ENCODE measurements around the gene LILRB5. TPM values are rescaled to one million over a fixed set of nuclear protein-coding genes. Genes with fewer than 3 reads are reported as not detected.

LILRB5 gene
- not detected in 2 replicates for total RNA-seq (ENCODE audit: low replicate concordance)

DNA sequence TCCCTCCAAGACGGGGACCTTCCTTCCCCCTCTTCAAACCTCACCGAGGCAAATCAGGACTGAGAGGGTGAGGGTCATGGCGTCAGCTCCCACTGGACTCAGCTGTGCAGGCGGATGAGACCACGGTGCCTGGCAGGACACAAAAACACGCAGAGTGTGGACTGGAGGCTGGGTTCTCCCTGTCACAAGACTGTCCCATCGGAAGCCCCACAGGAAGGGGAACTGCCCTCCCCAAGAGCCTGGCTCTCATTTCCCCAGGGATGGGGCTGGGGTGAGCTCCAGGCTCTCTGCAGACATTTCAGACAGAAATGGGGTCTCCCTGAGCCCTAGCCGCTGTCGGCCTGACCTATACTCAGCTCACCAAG lies at the start of gene LILRB5:
Gene LILRB5, minus strand, starts transcription at position 158 of the 365 bp plus-strand sequence. Its CDS starts 80 bp downstream, at position 78.
- TF ChIP-seq, protein P1, sequence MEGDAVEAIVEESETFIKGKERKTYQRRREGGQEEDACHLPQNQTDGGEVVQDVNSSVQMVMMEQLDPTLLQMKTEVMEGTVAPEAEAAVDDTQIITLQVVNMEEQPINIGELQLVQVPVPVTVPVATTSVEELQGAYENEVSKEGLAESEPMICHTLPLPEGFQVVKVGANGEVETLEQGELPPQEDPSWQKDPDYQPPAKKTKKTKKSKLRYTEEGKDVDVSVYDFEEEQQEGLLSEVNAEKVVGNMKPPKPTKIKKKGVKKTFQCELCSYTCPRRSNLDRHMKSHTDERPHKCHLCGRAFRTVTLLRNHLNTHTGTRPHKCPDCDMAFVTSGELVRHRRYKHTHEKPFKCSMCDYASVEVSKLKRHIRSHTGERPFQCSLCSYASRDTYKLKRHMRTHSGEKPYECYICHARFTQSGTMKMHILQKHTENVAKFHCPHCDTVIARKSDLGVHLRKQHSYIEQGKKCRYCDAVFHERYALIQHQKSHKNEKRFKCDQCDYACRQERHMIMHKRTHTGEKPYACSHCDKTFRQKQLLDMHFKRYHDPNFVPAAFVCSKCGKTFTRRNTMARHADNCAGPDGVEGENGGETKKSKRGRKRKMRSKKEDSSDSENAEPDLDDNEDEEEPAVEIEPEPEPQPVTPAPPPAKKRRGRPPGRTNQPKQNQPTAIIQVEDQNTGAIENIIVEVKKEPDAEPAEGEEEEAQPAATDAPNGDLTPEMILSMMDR (IDR thresholded peaks at IDR 0.05; ENCODE audit: insufficient read depth, low read length) = no peak
- no peak within 1 kb of the TSS for H3K4me3 ChIP-seq (ENCODE audit: low read depth, low read length)
- no peak for DNase-seq (ENCODE audit: low read depth)

DNA sequence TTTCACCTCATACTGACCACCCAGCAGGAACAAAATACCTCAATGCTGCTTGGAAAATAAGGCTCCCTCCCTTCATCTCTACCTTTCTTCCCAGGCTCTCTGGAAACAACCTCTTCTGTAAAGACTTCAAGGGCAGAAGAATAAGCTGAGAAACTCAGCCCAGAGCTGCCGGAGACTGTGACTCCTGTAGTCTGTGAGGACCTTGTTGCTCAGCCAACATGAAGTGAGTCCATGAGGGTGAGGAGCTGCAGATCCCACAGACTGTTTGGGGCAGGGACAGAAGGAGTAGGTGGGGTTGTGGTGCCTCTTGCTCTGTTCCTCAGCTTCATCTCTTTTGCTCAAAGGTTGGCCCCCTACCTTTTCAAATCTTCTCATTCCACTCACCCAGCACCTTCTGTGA lies 48.1 kb upstream of the LILRB5 start:
- TF ChIP-seq, protein P1 (IDR thresholded peaks at IDR 0.05; ENCODE audit: insufficient read depth, low read length) = no peak
- no peak for DNase-seq (ENCODE audit: low read depth)
- no peak overlapping the region for H3K4me3 ChIP-seq (ENCODE audit: low read depth, low read length)

DNA sequence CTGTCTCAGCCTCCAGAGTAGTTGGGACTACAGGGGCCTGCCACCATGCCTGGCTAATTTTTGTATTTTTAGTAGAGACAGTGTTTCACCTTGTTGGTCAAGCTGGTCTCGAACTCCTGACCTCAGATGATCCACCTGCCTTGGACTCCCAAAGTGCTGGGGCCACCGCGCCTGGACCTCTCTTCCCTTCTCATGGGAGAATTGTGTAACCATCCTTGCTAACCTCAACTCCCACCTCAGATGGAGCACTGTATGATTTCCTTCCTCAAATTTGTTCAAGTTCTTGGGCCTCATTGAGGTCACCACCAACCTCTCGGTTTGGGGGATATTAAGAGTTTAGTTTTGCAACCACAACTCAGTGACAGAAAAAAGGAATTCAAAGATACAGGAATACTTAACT lies 45.2 kb upstream of the LILRB5 start:
- DNase-seq (ENCODE audit: low read depth) = no peak
- no peak overlapping the region for H3K4me3 ChIP-seq (ENCODE audit: low read depth, low read length)
- TF ChIP-seq, protein P1 (IDR thresholded peaks at IDR 0.05; ENCODE audit: insufficient read depth, low read length) = no peak

DNA sequence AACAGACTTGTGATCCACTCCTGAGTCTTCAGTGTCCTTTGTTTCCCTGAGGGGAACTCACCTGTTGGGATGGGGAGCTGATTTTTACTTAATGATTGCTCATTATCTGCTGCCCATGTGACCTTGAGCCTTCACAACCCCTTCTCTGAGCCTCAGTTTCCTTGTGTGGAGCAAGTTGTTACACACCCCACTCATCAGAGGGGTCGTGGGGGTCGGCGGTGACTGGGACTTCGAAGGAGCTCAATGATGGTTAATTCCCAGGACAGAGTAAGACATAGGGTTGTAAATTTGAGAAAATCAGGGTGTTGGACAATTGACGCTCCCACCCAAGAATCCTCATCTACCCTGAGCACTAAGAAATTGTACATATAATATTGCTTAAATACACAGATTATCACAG lies 42.4 kb upstream of the LILRB5 start:
- H3K4me3 ChIP-seq (ENCODE audit: low read depth, low read length) = no peak overlapping the region
- no peak for DNase-seq (ENCODE audit: low read depth)
- TF ChIP-seq, protein P1 (IDR thresholded peaks at IDR 0.05; ENCODE audit: insufficient read depth, low read length) = no peak

DNA sequence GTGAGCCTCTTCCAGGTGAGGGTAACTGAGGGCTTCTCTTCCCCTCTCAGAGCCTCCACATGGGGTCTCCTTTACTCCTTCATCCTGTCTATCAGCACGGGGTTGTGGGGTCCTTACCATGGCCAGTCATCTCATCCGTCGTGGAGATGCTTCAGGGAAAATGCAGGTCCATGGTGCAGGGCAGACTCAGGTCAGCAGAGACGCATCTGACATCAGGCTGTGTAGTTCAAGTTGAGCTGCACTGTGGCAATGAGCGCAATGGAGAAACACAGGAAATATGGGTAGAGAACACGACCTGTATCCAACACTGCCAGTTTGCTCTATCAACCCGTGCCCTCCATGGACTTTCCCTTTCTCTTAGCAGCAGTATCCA lies 42.0 kb upstream of the LILRB5 start:
- no peak for DNase-seq (ENCODE audit: low read depth)
- no peak overlapping the region for H3K4me3 ChIP-seq (ENCODE audit: low read depth, low read length)
- TF ChIP-seq, protein P1 (IDR thresholded peaks at IDR 0.05; ENCODE audit: insufficient read depth, low read length) = no peak

DNA sequence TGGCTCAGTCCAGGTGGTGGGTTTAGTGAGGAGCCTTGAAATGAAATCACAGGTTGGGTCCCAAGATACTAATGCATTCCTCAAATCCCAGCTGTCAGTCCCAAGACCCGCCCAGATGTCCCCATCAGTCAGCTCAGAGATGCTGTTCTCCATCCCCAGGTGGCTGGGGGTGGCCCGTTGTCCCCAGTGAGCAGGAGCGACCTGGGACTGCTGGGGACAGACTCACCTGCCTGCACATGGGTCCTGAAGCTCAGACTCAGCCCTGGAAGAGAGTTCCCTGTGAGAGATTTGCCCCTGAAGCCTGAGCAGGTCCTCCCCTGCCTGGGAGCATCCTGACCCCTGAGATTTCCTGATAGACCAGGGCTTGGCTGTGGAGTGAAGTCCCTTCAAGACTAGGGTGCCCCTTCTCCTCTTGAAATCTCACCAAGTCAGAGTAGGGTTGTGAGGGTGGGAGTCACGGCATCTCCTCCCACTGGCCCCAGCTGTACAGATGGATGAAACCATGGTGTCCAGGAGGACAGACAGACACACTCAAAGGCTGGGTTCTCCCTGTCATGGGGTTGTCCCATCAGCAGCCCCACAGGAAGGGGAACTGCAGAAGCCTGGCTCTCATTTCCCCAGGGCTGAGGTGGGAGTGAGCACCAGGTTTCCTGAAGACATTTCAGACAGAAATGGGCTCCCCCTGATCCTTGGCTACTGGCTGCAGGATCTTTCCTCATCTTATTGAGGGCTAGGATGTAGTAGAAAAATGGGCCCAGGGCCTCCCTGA lies 41.5 kb upstream of the LILRB5 start:
- DNase-seq (ENCODE audit: low read depth) = no peak
- no peak overlapping the region for H3K4me3 ChIP-seq (ENCODE audit: low read depth, low read length)
- TF ChIP-seq, protein P1 (IDR thresholded peaks at IDR 0.05; ENCODE audit: insufficient read depth, low read length) = no peak

All from fibroblast of the aortic adventitia (primary cell).